DOHH2 (cell line): ENCODE measurements around the gene DDR2.
"Not testable (repeated sequence)": the region's sequence is repeated elsewhere in the genome, so short reads cannot be mapped to it uniquely, and the experiment has no call there.

Source experiments
- H3F3A ChIP-seq: fragments of 200-600 bp; sonication (generic), shearing (Covaris generic); 2 replicates; pipeline ENCODE4 v1.6.0; 2016; ENCODE audit warnings: antibody characterized with exemption, mild to moderate bottlenecking; ENCODE audit not compliant: control insufficient read depth, insufficient read depth
- H3K27ac ChIP-seq: fragments of 200-600 bp; sonication (generic); 2 replicates; pipeline ENCODE4 v1.5.1; 2014; ENCODE audit warnings: low read depth, mild to moderate bottlenecking, low read length, moderate library complexity
- H3K27me3 ChIP-seq: fragments of 200-600 bp; sonication (generic); 2 replicates; pipeline ENCODE4 v1.6.1; 2014; ENCODE audit warnings: mild to moderate bottlenecking, low read length, mixed read lengths; ENCODE audit not compliant: control insufficient read depth
- H3K36me3 ChIP-seq: fragments of 200-600 bp; sonication (generic); 2 replicates; pipeline ENCODE4 v1.6.1; 2014; ENCODE audit warnings: mild to moderate bottlenecking, low read length, moderate library complexity, mixed read lengths; ENCODE audit not compliant: control insufficient read depth
- H3K4me1 ChIP-seq: fragments of 200-600 bp; sonication (generic); 2 replicates; pipeline ENCODE4 v1.6.1; 2014; ENCODE audit warnings: mild to moderate bottlenecking, low read length, mixed read lengths; ENCODE audit not compliant: control insufficient read depth
- H3K4me2 ChIP-seq: fragments of 200-600 bp; sonication (generic); 2 replicates; pipeline ENCODE4 v1.6.0; 2014; ENCODE audit warnings: mild to moderate bottlenecking, low read length, moderate library complexity
- H3K4me3 ChIP-seq: fragments of 200-600 bp; sonication (generic); 2 replicates; pipeline ENCODE4 v1.5.1; 2014; ENCODE audit warnings: mild to moderate bottlenecking, low read length, mixed read lengths
- H3K79me2 ChIP-seq: fragments of 200-600 bp; sonication (generic); 2 replicates; pipeline ENCODE4 v1.6.1; 2014; ENCODE audit warnings: mild to moderate bottlenecking, low read length, mixed read lengths; ENCODE audit not compliant: control insufficient read depth
- H3K9me2 ChIP-seq: fragments of 200-600 bp; sonication (generic); replicated peaks from 2 replicates; pipeline ENCODE4 v1.6.1; 2014; ENCODE audit warnings: mild to moderate bottlenecking, low read length, mixed read lengths; ENCODE audit not compliant: control insufficient read depth
- H3K9me3 ChIP-seq: fragments of 200-600 bp; sonication (generic); 2 replicates; pipeline ENCODE4 v1.6.1; 2014; ENCODE audit warnings: antibody characterized with exemption, low read length, mixed read lengths; ENCODE audit not compliant: control insufficient read depth, insufficient read depth
- H4K20me1 ChIP-seq: fragments of 200-600 bp; sonication (generic); 2 replicates; pipeline ENCODE4 v1.6.0; 2014; ENCODE audit warnings: low read depth, mild to moderate bottlenecking, antibody characterized with exemption, low read length, moderate library complexity; ENCODE audit not compliant: control insufficient read depth, insufficient read depth
- CTCF ChIP-seq: fragments of 200-600 bp; sonication (generic); IDR thresholded peaks from one replicate; pipeline ENCODE4 v1.5.1; 2014; ENCODE audit warnings: antibody characterized with exemption, mild to moderate bottlenecking, low read depth, low read length; ENCODE audit not compliant: poor library complexity, severe bottlenecking
- EZH2phosphoT487 ChIP-seq: fragments of 200-600 bp; sonication (generic); IDR thresholded peaks from 2 replicates; pipeline ENCODE4 v1.6.1; 2017; ENCODE audit warnings: borderline replicate concordance, mild to moderate bottlenecking, antibody characterized with exemption, low read length, moderate library complexity, mixed read lengths

Gene DDR2

GRCh38 chr1:162632217-162632666, at the start of gene DDR2:
TSS of gene DDR2 (plus strand) at chr1:162632464. CDS start at chr1:162719064, 86,600 bp downstream.
- Histone ChIP-seq H3K9me3 (no peaks in the 10 kb centered on the region), H3K27me3 (peaks cover 18% of the 10 kb centered on the region; the same call in 1 of the 2 replicates), H3K4me3 (no peak within 1 kb of the TSS), H3F3A (no peaks in the 10 kb centered on the region), H3K27ac (no peak within 1 kb of the TSS), H3K4me1 (no peaks in the 10 kb centered on the region), H4K20me1 (no peaks in the 10 kb centered on the region), H3K79me2 (no peaks in the 10 kb centered on the region), H3K4me2 (no peak within 1 kb of the TSS), H3K9me2 (no peaks in the 10 kb centered on the region), H3K36me3 (no peaks in the 10 kb centered on the region)
- no peak for TF ChIP-seq EZH2phosphoT487
- TF ChIP-seq CTCF = no peak

- not testable (repeated sequence) for H3K4me2 ChIP-seq, H3K27me3 ChIP-seq, H3F3A ChIP-seq, H3K9me2 ChIP-seq, H3K27ac ChIP-seq, H3K9me3 ChIP-seq, H3K79me2 ChIP-seq, H3K4me1 ChIP-seq, H3K4me3 ChIP-seq, H4K20me1 ChIP-seq
- H3K36me3 ChIP-seq = peaks cover 23% of the 10 kb centered on the region
Measured at GRCh38 chr1:162582901-162583300, 49.4 kb upstream of the DDR2 start.

- not testable (repeated sequence) for H3K27me3 ChIP-seq, H3K9me2 ChIP-seq, H3K4me3 ChIP-seq, H3F3A ChIP-seq, H3K27ac ChIP-seq, H4K20me1 ChIP-seq, H3K4me1 ChIP-seq, H3K9me3 ChIP-seq, H3K4me2 ChIP-seq, H3K79me2 ChIP-seq
- H3K36me3 ChIP-seq = peaks cover 30% of the 10 kb centered on the region
Measured at GRCh38 chr1:162585101-162585500, 47.2 kb upstream of the DDR2 start.

GRCh38 chr1:162587347-162587746, 44.9 kb upstream of the DDR2 start:
- no peaks in the 10 kb centered on the region for H3K27me3 ChIP-seq
- TF ChIP-seq EZH2phosphoT487 (no peak), CTCF (no peak)
- H3K4me2 ChIP-seq = no peak overlapping the region
- H3K4me1 ChIP-seq = no peaks in the 10 kb centered on the region
- no peaks in the 10 kb centered on the region for H4K20me1 ChIP-seq
- peaks cover 14% of the 10 kb centered on the region for H3K36me3 ChIP-seq
- H3K27ac ChIP-seq = no peak overlapping the region
- H3K9me2 ChIP-seq = no peaks in the 10 kb centered on the region
- no peak overlapping the region for H3K4me3 ChIP-seq
- no peaks in the 10 kb centered on the region for H3K9me3 ChIP-seq
- H3F3A ChIP-seq = no peaks in the 10 kb centered on the region
- no peaks in the 10 kb centered on the region for H3K79me2 ChIP-seq
